ENCODE data around the gene KLF3.
A peak's percentile ranks its signal among the peaks of the same experiment; 100 is the strongest.

Gene KLF3

GRCh38 chr4:38711066-38711465 is 47.1 kb downstream of the KLF3 start:
- Histone ChIP-seq H3K9me3 (replicated peaks; ENCODE audit: low read length) (no peaks in the 10 kb centered on the region), H3K4me3 (ENCODE audit: low read length) (no peak overlapping the region), H3K4me1 (ENCODE audit: control insufficient read depth, insufficient read depth, low read length) (no peaks in the 10 kb centered on the region), H3K9ac (ENCODE audit: low read depth, low read length) (no peak overlapping the region), H3K27me3 (ENCODE audit: control insufficient read depth, insufficient read depth, low read length) (no peaks in the 10 kb centered on the region), H3K4me2 (ENCODE audit: low read length) (no peak overlapping the region), H3K36me3 (ENCODE audit: insufficient read depth, low read length) (no peaks in the 10 kb centered on the region)

DNA sequence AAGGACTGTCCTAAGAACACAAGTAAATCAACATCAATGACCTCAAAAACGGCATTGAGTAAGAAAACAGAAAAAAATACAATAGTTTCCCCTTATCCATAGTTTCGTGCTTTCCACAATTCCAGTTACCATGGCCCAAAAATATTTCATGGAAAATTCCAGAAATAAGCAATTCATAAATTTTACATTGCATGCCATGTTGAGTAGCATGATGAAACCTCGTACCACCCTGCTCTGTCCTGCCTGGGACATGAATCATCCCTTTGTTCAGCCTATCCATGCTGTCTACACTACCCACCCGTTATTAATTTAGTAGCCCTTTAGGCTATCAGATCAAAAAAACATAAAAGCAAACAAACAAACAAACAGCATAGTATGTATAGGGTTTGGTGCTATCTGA is 51.1 kb downstream of the KLF3 start:
- H3K27me3 ChIP-seq (ENCODE audit: control insufficient read depth, insufficient read depth, low read length) = no peaks in the 10 kb centered on the region
- no peak overlapping the region for H3K4me3 ChIP-seq (ENCODE audit: low read length)
- H3K4me1 ChIP-seq (ENCODE audit: control insufficient read depth, insufficient read depth, low read length) = peaks cover 4% of the 10 kb centered on the region
- H3K4me2 ChIP-seq (ENCODE audit: low read length) = no peak overlapping the region
- no peak overlapping the region for H3K9ac ChIP-seq (ENCODE audit: low read depth, low read length)
- H3K36me3 ChIP-seq (ENCODE audit: insufficient read depth, low read length) = no peaks in the 10 kb centered on the region
- no peaks in the 10 kb centered on the region for H3K9me3 ChIP-seq (replicated peaks; ENCODE audit: low read length)

DNA sequence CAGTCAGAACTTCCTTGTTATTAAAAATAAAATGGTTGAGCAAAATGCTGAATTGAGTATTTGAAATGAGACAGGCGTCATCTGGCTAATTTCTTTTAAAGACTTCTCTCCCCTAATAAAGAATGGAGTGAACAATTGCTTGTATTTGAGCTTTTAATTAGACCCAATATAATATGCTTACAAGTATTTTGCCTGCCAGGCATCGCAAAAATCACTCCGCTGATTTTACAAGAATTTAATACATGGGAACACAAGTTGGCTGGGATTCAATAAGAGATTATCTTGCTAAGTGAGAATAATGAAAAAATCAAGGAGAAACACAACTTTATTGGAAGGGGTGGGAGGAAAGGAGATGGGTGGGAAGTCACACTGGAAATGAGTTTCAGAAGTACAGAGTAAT is 52.3 kb downstream of the KLF3 start:
- no peaks in the 10 kb centered on the region for H3K9me3 ChIP-seq (replicated peaks; ENCODE audit: low read length)
- H3K4me2 ChIP-seq (ENCODE audit: low read length) = no peak overlapping the region
- H3K9ac ChIP-seq (ENCODE audit: low read depth, low read length) = no peak overlapping the region
- H3K27me3 ChIP-seq (ENCODE audit: control insufficient read depth, insufficient read depth, low read length) = no peaks in the 10 kb centered on the region
- no peaks in the 10 kb centered on the region for H3K36me3 ChIP-seq (ENCODE audit: insufficient read depth, low read length)
- H3K4me1 ChIP-seq (ENCODE audit: control insufficient read depth, insufficient read depth, low read length) = peaks cover 4% of the 10 kb centered on the region
- no peak overlapping the region for H3K4me3 ChIP-seq (ENCODE audit: low read length)

DNA sequence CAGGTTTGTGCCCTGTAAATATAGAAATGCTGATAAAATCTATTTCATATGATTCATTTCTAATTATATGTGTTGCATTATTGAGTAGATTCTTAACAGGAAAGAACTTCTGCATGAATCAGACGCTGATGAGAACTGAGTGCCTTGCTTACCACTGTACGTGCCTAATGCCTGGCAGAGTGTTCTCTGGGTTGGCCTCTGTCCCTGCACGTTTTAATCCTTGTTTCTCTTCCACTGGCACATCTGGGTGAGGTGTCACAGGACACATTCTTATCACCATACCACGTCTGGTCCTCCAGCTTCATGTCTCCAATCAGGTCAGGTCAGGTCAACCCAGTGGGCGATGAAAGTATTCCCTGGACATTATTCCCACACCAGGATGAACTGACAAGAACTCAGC is 53.6 kb downstream of the KLF3 start:
- no peaks in the 10 kb centered on the region for H3K36me3 ChIP-seq (ENCODE audit: insufficient read depth, low read length)
- H3K9ac ChIP-seq (ENCODE audit: low read depth, low read length) = no peak overlapping the region
- no peak overlapping the region for H3K4me3 ChIP-seq (ENCODE audit: low read length)
- H3K4me1 ChIP-seq (ENCODE audit: control insufficient read depth, insufficient read depth, low read length) = peaks cover 4% of the 10 kb centered on the region
- no peaks in the 10 kb centered on the region for H3K9me3 ChIP-seq (replicated peaks; ENCODE audit: low read length)
- peak overlapping the region; percentile 15 for H3K4me2 ChIP-seq (ENCODE audit: low read length)
- H3K27me3 ChIP-seq (ENCODE audit: control insufficient read depth, insufficient read depth, low read length) = no peaks in the 10 kb centered on the region

- no peaks in the 10 kb centered on the region for H3K9me3 ChIP-seq (replicated peaks; ENCODE audit: low read length)
- no peak overlapping the region for H3K4me2 ChIP-seq (ENCODE audit: low read length)
- no peak overlapping the region for H3K4me3 ChIP-seq (ENCODE audit: low read length)
- no peaks in the 10 kb centered on the region for H3K27me3 ChIP-seq (ENCODE audit: control insufficient read depth, insufficient read depth, low read length)
- no peaks in the 10 kb centered on the region for H3K4me1 ChIP-seq (ENCODE audit: control insufficient read depth, insufficient read depth, low read length)
- H3K36me3 ChIP-seq (ENCODE audit: insufficient read depth, low read length) = no peaks in the 10 kb centered on the region
- H3K9ac ChIP-seq (ENCODE audit: low read depth, low read length) = no peak overlapping the region
Observed at GRCh38 chr4:38723114-38723513, 59.1 kb downstream of the KLF3 start.

DNA sequence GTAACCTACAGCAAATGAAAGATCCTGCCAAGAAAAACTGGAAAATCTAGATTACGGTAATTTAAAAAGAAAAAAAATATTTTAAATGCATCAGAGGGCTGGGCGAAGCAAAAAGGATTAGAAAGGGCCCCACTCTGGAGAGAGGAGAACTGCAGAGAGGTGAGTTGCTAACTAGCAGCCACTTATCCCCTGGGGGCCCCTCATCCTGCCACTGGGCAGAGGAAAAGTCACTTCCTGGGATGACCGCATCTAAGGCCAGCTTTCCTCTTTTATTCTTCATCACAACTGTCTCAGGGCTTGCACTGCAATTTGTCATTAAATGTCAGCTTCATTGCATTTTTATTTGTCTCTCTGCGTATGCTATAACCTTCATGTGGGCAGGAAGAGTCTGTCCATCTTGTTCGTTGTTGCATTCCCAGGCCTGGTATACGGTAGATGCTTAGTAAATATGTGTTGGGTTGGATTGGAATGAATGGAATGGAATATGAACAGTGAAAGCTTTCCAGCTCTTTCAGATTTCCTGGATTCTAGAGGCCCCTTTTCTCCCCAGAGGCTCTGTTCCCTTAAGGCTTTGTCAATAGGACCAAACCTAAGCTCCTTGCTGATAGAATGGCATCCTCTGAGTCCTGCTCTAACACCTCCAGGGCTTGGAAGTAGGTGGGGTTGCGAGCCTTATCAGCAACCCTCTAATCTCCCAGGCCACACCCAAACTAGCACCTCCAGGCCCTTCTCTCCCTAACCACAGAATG is 59.9 kb downstream of the KLF3 start:
- no peak overlapping the region for H3K4me3 ChIP-seq (ENCODE audit: low read length)
- no peaks in the 10 kb centered on the region for H3K36me3 ChIP-seq (ENCODE audit: insufficient read depth, low read length)
- no peaks in the 10 kb centered on the region for H3K9me3 ChIP-seq (replicated peaks; ENCODE audit: low read length)
- H3K27me3 ChIP-seq (ENCODE audit: control insufficient read depth, insufficient read depth, low read length) = no peaks in the 10 kb centered on the region
- no peak overlapping the region for H3K4me2 ChIP-seq (ENCODE audit: low read length)
- no peak overlapping the region for H3K9ac ChIP-seq (ENCODE audit: low read depth, low read length)
- no peaks in the 10 kb centered on the region for H3K4me1 ChIP-seq (ENCODE audit: control insufficient read depth, insufficient read depth, low read length)

GRCh38 chr4:38724475-38724808 is 60.4 kb downstream of the KLF3 start:
- Histone ChIP-seq H3K4me1 (ENCODE audit: control insufficient read depth, insufficient read depth, low read length) (no peaks in the 10 kb centered on the region), H3K9ac (ENCODE audit: low read depth, low read length) (no peak overlapping the region), H3K27me3 (ENCODE audit: control insufficient read depth, insufficient read depth, low read length) (no peaks in the 10 kb centered on the region), H3K4me3 (ENCODE audit: low read length) (no peak overlapping the region), H3K36me3 (ENCODE audit: insufficient read depth, low read length) (no peaks in the 10 kb centered on the region), H3K4me2 (ENCODE audit: low read length) (no peak overlapping the region), H3K9me3 (replicated peaks; ENCODE audit: low read length) (no peaks in the 10 kb centered on the region)

DNA sequence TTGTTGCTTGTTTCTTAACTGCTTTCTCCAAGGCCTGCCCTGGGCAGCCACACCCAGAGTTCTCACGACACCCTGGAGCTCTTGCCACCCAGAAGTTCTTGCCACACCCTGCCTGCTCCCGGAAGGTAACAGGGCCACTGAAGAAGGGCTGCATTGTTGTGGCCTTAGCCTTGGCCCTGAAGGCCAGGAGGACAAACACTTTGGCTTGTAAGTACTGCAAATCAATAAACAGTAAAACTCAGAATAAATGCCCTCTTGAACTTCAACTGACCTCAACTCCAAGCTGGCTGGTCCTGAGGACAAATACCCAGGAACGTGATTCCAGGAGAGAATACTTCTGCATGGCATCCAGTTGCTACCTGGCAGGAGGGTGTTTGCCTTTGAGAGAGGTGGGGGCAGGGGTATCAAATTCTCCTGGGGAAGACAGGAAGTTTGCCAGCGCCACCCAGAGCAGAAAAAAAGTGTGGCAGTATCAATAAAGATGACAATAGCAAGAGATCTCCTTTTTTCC is 64.7 kb downstream of the KLF3 start:
- no peaks in the 10 kb centered on the region for H3K27me3 ChIP-seq (ENCODE audit: control insufficient read depth, insufficient read depth, low read length)
- no peaks in the 10 kb centered on the region for H3K36me3 ChIP-seq (ENCODE audit: insufficient read depth, low read length)
- no peak overlapping the region for H3K9ac ChIP-seq (ENCODE audit: low read depth, low read length)
- no peak overlapping the region for H3K4me2 ChIP-seq (ENCODE audit: low read length)
- peaks cover 6% of the 10 kb centered on the region for H3K4me1 ChIP-seq (ENCODE audit: control insufficient read depth, insufficient read depth, low read length)
- no peak overlapping the region for H3K4me3 ChIP-seq (ENCODE audit: low read length)
- H3K9me3 ChIP-seq (replicated peaks; ENCODE audit: low read length) = no peaks in the 10 kb centered on the region

GRCh38 chr4:38730493-38730829 is 66.5 kb downstream of the KLF3 start:
- Histone ChIP-seq H3K9me3 (replicated peaks; ENCODE audit: low read length) (no peaks in the 10 kb centered on the region), H3K27me3 (ENCODE audit: control insufficient read depth, insufficient read depth, low read length) (peaks cover 3% of the 10 kb centered on the region), H3K4me3 (ENCODE audit: low read length) (no peak overlapping the region), H3K4me2 (ENCODE audit: low read length) (peak overlapping the region; percentile 8), H3K4me1 (ENCODE audit: control insufficient read depth, insufficient read depth, low read length) (peaks cover 6% of the 10 kb centered on the region), H3K36me3 (ENCODE audit: insufficient read depth, low read length) (no peaks in the 10 kb centered on the region), H3K9ac (ENCODE audit: low read depth, low read length) (no peak overlapping the region)

GRCh38 chr4:38730830-38731646 is 67.0 kb downstream of the KLF3 start:
- H3K9ac ChIP-seq (ENCODE audit: low read depth, low read length) = no peak overlapping the region
- H3K27me3 ChIP-seq (ENCODE audit: control insufficient read depth, insufficient read depth, low read length) = peaks cover 3% of the 10 kb centered on the region
- peak overlapping the region; percentile 8 for H3K4me2 ChIP-seq (ENCODE audit: low read length)
- peaks cover 6% of the 10 kb centered on the region for H3K4me1 ChIP-seq (ENCODE audit: control insufficient read depth, insufficient read depth, low read length)
- H3K36me3 ChIP-seq (ENCODE audit: insufficient read depth, low read length) = no peaks in the 10 kb centered on the region
- no peak overlapping the region for H3K4me3 ChIP-seq (ENCODE audit: low read length)
- no peaks in the 10 kb centered on the region for H3K9me3 ChIP-seq (replicated peaks; ENCODE audit: low read length)

DNA sequence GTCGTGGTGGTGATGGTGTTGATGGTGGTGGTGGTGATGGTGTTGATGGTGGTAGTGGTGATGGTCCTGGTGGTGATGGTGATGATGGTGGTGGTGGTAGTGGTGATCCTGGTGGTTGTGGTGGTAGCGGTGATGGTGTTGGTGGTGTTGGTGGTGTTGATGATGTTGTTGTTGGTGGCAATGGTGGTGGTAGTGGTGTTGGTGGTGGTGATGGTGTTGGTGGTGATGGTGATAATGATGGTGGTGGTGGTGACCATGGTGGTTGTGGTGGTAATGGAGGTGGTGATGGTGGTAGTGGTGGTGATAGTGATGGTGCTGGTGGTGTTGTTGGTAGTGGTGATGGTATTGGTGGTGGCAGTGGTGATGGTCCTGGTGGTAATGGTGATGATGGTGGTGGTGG is 69.7 kb downstream of the KLF3 start:
- H3K4me2 ChIP-seq (ENCODE audit: low read length) = no peak overlapping the region
- peaks cover 6% of the 10 kb centered on the region for H3K4me1 ChIP-seq (ENCODE audit: control insufficient read depth, insufficient read depth, low read length)
- no peak overlapping the region for H3K9ac ChIP-seq (ENCODE audit: low read depth, low read length)
- H3K9me3 ChIP-seq (replicated peaks; ENCODE audit: low read length) = no peaks in the 10 kb centered on the region
- no peak overlapping the region for H3K4me3 ChIP-seq (ENCODE audit: low read length)
- no peaks in the 10 kb centered on the region for H3K36me3 ChIP-seq (ENCODE audit: insufficient read depth, low read length)
- peaks cover 3% of the 10 kb centered on the region for H3K27me3 ChIP-seq (ENCODE audit: control insufficient read depth, insufficient read depth, low read length)

GRCh38 chr4:38734446-38734845 is 70.4 kb downstream of the KLF3 start:
- Histone ChIP-seq H3K4me2 (ENCODE audit: low read length) (no peak overlapping the region), H3K27me3 (ENCODE audit: control insufficient read depth, insufficient read depth, low read length) (peaks cover 3% of the 10 kb centered on the region), H3K36me3 (ENCODE audit: insufficient read depth, low read length) (no peaks in the 10 kb centered on the region), H3K9ac (ENCODE audit: low read depth, low read length) (no peak overlapping the region), H3K4me1 (ENCODE audit: control insufficient read depth, insufficient read depth, low read length) (peaks cover 6% of the 10 kb centered on the region), H3K4me3 (ENCODE audit: low read length) (no peak overlapping the region), H3K9me3 (replicated peaks; ENCODE audit: low read length) (no peaks in the 10 kb centered on the region)

Data from skeletal muscle satellite cell (primary cell).